Neural cell (in vitro differentiated cells): ENCODE measurements around the gene TFAM.

Experiments
- MXI1 ChIP-seq: fragments of 450-650 bp; conservative IDR thresholded peaks from 2 replicates; pipeline ENCODE4 v1.6.1; 2014; ENCODE audit warnings: antibody characterized with exemption, mild to moderate bottlenecking; ENCODE audit not compliant: poor library complexity, severe bottlenecking
- POLR2AphosphoS5 ChIP-seq: IDR thresholded peaks from 2 replicates; pipeline ENCODE4 v1.6.1; 2012
- TF ChIP-seq, protein P1 (sequence below): fragments of 450-650 bp; IDR thresholded peaks from 2 replicates; pipeline ENCODE4 v1.5.1; 2014; ENCODE audit warnings: antibody characterized with exemption, mild to moderate bottlenecking, moderate library complexity; ENCODE audit not compliant: poor library complexity, severe bottlenecking

DNA sequence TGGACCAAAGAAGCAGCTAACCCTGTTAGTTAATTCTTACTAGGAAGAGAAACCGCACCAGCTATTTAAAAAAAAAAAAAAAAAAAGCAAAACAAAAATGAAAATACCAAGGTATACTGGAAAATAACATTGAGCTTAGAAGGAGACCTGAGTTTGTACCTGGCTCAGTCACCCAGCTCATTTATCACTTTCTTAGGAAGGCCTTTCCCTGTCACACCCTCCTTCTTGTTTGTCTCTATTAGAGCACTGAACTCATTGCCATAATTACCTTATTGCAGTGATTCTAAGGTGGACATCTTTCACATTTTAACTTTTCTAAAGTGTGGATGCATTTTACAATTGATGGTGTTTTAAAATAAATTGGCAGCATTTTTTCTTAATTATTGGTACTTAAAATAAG is 26.3 kb upstream of the TFAM start:
- no peak for TF ChIP-seq POLR2AphosphoS5
- TF ChIP-seq, protein P1, sequence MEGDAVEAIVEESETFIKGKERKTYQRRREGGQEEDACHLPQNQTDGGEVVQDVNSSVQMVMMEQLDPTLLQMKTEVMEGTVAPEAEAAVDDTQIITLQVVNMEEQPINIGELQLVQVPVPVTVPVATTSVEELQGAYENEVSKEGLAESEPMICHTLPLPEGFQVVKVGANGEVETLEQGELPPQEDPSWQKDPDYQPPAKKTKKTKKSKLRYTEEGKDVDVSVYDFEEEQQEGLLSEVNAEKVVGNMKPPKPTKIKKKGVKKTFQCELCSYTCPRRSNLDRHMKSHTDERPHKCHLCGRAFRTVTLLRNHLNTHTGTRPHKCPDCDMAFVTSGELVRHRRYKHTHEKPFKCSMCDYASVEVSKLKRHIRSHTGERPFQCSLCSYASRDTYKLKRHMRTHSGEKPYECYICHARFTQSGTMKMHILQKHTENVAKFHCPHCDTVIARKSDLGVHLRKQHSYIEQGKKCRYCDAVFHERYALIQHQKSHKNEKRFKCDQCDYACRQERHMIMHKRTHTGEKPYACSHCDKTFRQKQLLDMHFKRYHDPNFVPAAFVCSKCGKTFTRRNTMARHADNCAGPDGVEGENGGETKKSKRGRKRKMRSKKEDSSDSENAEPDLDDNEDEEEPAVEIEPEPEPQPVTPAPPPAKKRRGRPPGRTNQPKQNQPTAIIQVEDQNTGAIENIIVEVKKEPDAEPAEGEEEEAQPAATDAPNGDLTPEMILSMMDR: no peak
- no peak for TF ChIP-seq MXI1
